GM12878 (cell line): Measurements from ENCODE around the gene TM6SF1. TPM values are rescaled to one million over a fixed set of nuclear protein-coding genes. Genes with fewer than 3 reads are reported as not detected.

Experiments used
- ATAC-seq: fragments of 200-7000 bp; cut with Tn5 transposase; 3 replicates; pipeline ENCODE4 v1.9.1; 2020; ENCODE audit warnings: mild to moderate bottlenecking, moderate library complexity
- BruUV-seq: library from RNA; stranded (reverse); fragments of 400-500 nt; replicated peaks from 2 replicates; lab custom pipeline; 2021; lab: Mats Ljungman, UMichigan
- CTCF ChIA-PET: fragments of 300-600 bp; sonication (Branson Sonifier 250); formaldehyde crosslinking; extraction: SDS; loops from one replicate; lab custom pipeline; 2021; ENCODE audit warnings: inconsistent platforms; lab: Yijun Ruan, JAX
- POLR2A ChIA-PET: fragments of 350-600 bp; formaldehyde crosslinking; extraction: SDS; loops from one replicate; lab custom pipeline; 2021; ENCODE audit warnings: inconsistent platforms; lab: Charles Lee
- RAD21 ChIA-PET: fragments of 300-600 bp; sonication (Branson Sonifier 250); formaldehyde crosslinking; loops from one replicate; lab custom pipeline; 2023; ENCODE audit warnings: antibody characterized with exemption; ENCODE audit not compliant: unreplicated experiment; lab: Charles Lee
- SMC1A ChIA-PET: fragments of 300-600 bp; sonication (Branson Sonifier 250); formaldehyde crosslinking; loops from one replicate; lab custom pipeline; 2023; ENCODE audit not compliant: unreplicated experiment, uncharacterized antibody; lab: Charles Lee
- DNase-seq: peaks from one replicate; pipeline ENCODE4 v3.0.0-alpha.2; 2011; ENCODE audit warnings: low read depth, low spot score
- FAIRE-seq: peaks from 3 replicates; lab custom pipeline; 2011; peaks lifted over from hg19 to GRCh38; lab: Jason Lieb, UNC
- H2AFZ ChIP-seq: 2 replicates; pipeline ENCODE4 v1.6.0; 2011; ENCODE audit warnings: low read depth, low read length, control low read depth; ENCODE audit not compliant: control insufficient read depth
- H3K27ac ChIP-seq: 2 replicates; pipeline ENCODE4 v1.5.1; 2011; ENCODE audit warnings: control low read depth; ENCODE audit not compliant: control insufficient read depth, insufficient read depth
- H3K27me3 ChIP-seq, 2 experiments: replicated peaks in 1 of 2; 2 replicates each; pipeline versions ENCODE4 v1.6.0 to v1.6.1; 2011; ENCODE audit warnings: low read length in 1 of 2; ENCODE audit not compliant: control insufficient read depth in 2 of 2, insufficient read depth in 2 of 2
- H3K36me3 ChIP-seq, 2 experiments: 2 replicates each; pipeline ENCODE4 v1.5.1; 2011; ENCODE audit warnings: low read length in 1 of 2; ENCODE audit not compliant: control insufficient read depth in 2 of 2, insufficient read depth in 2 of 2
- H3K4me1 ChIP-seq: 2 replicates; pipeline ENCODE4 v1.6.1; 2011; ENCODE audit warnings: mild to moderate bottlenecking, low read length, moderate library complexity, mixed read lengths; ENCODE audit not compliant: control insufficient read depth, insufficient read depth
- H3K4me2 ChIP-seq: 2 replicates; pipeline ENCODE4 v1.6.0; 2011; ENCODE audit warnings: control low read depth; ENCODE audit not compliant: control insufficient read depth, insufficient read depth
- H3K4me3 ChIP-seq: fragments of 200-600 bp; sonication (generic); 2 replicates; pipeline ENCODE4 v1.5.1; 2016
- H3K79me2 ChIP-seq: 2 replicates; pipeline ENCODE4 v1.6.0; 2011; ENCODE audit warnings: low read length; ENCODE audit not compliant: control insufficient read depth, insufficient read depth
- H3K9ac ChIP-seq: 2 replicates; pipeline ENCODE4 v1.8.0; 2011; ENCODE audit warnings: low read length, control low read depth, mixed read lengths; ENCODE audit not compliant: control insufficient read depth, insufficient read depth
- H3K9me3 ChIP-seq: replicated peaks from 3 replicates; pipeline ENCODE4 v1.5.1; 2011; ENCODE audit warnings: mild to moderate bottlenecking, low read length; ENCODE audit not compliant: control insufficient read depth, insufficient read depth
- H4K20me1 ChIP-seq: 2 replicates; pipeline ENCODE4 v1.6.0; 2011; ENCODE audit not compliant: control insufficient read depth, insufficient read depth
- ASH2L ChIP-seq: fragments of 300-600, 200-600 bp; sonication (generic); IDR thresholded peaks from 2 replicates; pipeline ENCODE4 v1.6.1; 2017; ENCODE audit warnings: low read depth, mild to moderate bottlenecking, borderline replicate concordance
- ATF3 ChIP-seq: IDR thresholded peaks from 2 replicates; pipeline ENCODE4 v1.6.1; 2011; ENCODE audit warnings: low read depth, mild to moderate bottlenecking, low read length, moderate library complexity, borderline replicate concordance; ENCODE audit errors: extremely low read depth
- CHD1 ChIP-seq: IDR thresholded peaks from 2 replicates; pipeline ENCODE4 v1.6.1; 2012; ENCODE audit warnings: low read depth, low read length, improper control_type of control experiment
- CHD2 ChIP-seq: IDR thresholded peaks from 2 replicates; pipeline ENCODE4 v1.6.1; 2011; ENCODE audit warnings: low read depth, low read length, improper control_type of control experiment, borderline replicate concordance
- E2F8 ChIP-seq: fragments of 450-650 bp; IDR thresholded peaks from 2 replicates; pipeline ENCODE4 v1.6.1; 2018; ENCODE audit warnings: mild to moderate bottlenecking, low read depth, moderate library complexity; ENCODE audit not compliant: partially characterized antibody
- EP300 ChIP-seq, 2 experiments: fragments of 150-350 bp in 1 of 2; IDR thresholded peaks; 2 replicates each; pipeline ENCODE4 v1.6.1; 2011 to 2012; ENCODE audit warnings: low read depth in 2 of 2, low read length in 2 of 2, borderline replicate concordance in 1 of 2, improper control_type of control experiment in 1 of 2, inconsistent platforms in 1 of 2; ENCODE audit not compliant: control insufficient read depth in 1 of 2
- HDAC2 ChIP-seq: fragments of 200-600 bp; sonication (generic); IDR thresholded peaks from 2 replicates; pipeline ENCODE4 v1.6.1; 2017
- HDGF ChIP-seq: fragments of 450-650 bp; IDR thresholded peaks from 2 replicates; pipeline ENCODE4 v1.6.1; 2016; ENCODE audit warnings: antibody characterized with exemption
- PML ChIP-seq: IDR thresholded peaks from 2 replicates; pipeline ENCODE4 v1.6.1; 2012; ENCODE audit warnings: low read length, inconsistent platforms
- POLR2AphosphoS5 ChIP-seq: IDR thresholded peaks from 2 replicates; pipeline ENCODE4 v1.6.1; 2011; ENCODE audit warnings: mild to moderate bottlenecking, low read length, inconsistent platforms
- RCOR1 ChIP-seq: conservative IDR thresholded peaks from 2 replicates; pipeline ENCODE4 v1.6.1; 2012; ENCODE audit warnings: low read depth, low read length, improper control_type of control experiment
- RFX5 ChIP-seq: IDR thresholded peaks from 2 replicates; pipeline ENCODE4 v1.6.1; 2011; ENCODE audit warnings: low read depth, low read length, improper control_type of control experiment
- SKIL ChIP-seq: fragments of 450-650 bp; IDR thresholded peaks from 2 replicates; pipeline ENCODE4 v1.6.1; 2017; ENCODE audit warnings: mild to moderate bottlenecking, low read depth, inconsistent platforms; ENCODE audit not compliant: poor library complexity, severe bottlenecking
- SREBF2 ChIP-seq: IDR thresholded peaks from 2 replicates; pipeline ENCODE4 v1.6.1; 2012; ENCODE audit warnings: mild to moderate bottlenecking, low read length
- ZNF24 ChIP-seq: fragments of 450-650 bp; IDR thresholded peaks from 2 replicates; pipeline ENCODE4 v1.6.1; 2017; ENCODE audit warnings: antibody characterized with exemption, mild to moderate bottlenecking
- ZNF622 ChIP-seq: fragments of 450-650 bp; IDR thresholded peaks from 2 replicates; pipeline ENCODE4 v1.6.1; 2017; ENCODE audit warnings: mild to moderate bottlenecking, inconsistent platforms
- ZNF687 ChIP-seq: fragments of 450-650 bp; IDR thresholded peaks from 2 replicates; pipeline ENCODE4 v1.6.1; 2017; ENCODE audit warnings: mild to moderate bottlenecking, moderate library complexity
- WGBS: methylation state at CpG from one replicate; pipeline ENCODE4 v1.1.6; 2016; ENCODE audit warnings: low lambda C conversion rate; ENCODE audit not compliant: insufficient replicate concordance, insufficient coverage; ENCODE audit errors: missing lambda C conversion rate; 5-methylcytosine and 5-hydroxymethylcytosine counted together
- in situ Hi-C: fragments of 300-500 bp; cut with MboI; formaldehyde crosslinking; loops from 9 replicates; pipeline ENCODE4 v1.14.3; 2018; ENCODE audit warnings: mixed read lengths
- intact Hi-C: fragments of 100-400 bp; cut with micrococcal nuclease; formaldehyde crosslinking; loops from one replicate; pipeline ENCODE4 v1.14.2; 2022; ENCODE audit not compliant: unreplicated experiment
- polyA plus RNA-seq, 11 experiments: library from polyadenylated mRNA; depleted of rRNA in 4 of 11; unstranded in 6 of 11; stranded (reverse) in 5 of 11; fragments of >200 nt; fragmentation: Nextera tagmentation in 4 of 11; fragmentation: Illumina TruSeq in 1 of 11; extraction: Ambion mirVana in 4 of 11; extraction: Trizol in 1 of 11; gene quantifications; 1 replicate in 1 of 11; 2 replicates in 10 of 11; pipeline versions ENCODE4 v1.2.1 to v1.2.3, GENCODE V29; 2011 to 2016; ENCODE audit warnings: inconsistent platforms in 2 of 11, missing spikeins in 2 of 11, low read depth in 1 of 11
- total RNA-seq, 4 experiments: library from RNA; depleted of rRNA in 3 of 4; stranded (reverse); fragments of >200 nt in 3 of 4; fragmentation: Illumina TruSeq in 1 of 4; extraction: Trizol in 1 of 4; gene quantifications; 2 replicates each; pipeline versions ENCODE4 v1.2.1 to v1.2.3, GENCODE V29; 2013 to 2021

Gene TM6SF1
- total and polyA plus RNA-seq, 10 of the 15 experiments (the other 5 are each of a cell fraction or from before 2014, with no cell fraction given) = 0.56 to 2.7 (median 1.2) TPM

GRCh38 chr15:83104141-83104540, 3.3 kb upstream of the TM6SF1 start:
- Histone ChIP-seq H3K9me3 (no peaks in the 10 kb centered on the region), H3K27me3 (no peaks in the 10 kb centered on the region), H3K4me2 (no peak overlapping the region), H3K27ac (no peak overlapping the region), H3K9ac (no peak overlapping the region), H3K79me2 (no peaks in the 10 kb centered on the region; the same call in 1 of the 2 replicates), H3K36me3 (no peaks in the 10 kb centered on the region), H2AFZ (no peak overlapping the region), H4K20me1 (no peaks in the 10 kb centered on the region), H3K4me3 (no peak overlapping the region), H3K4me1 (peaks cover 22% of the 10 kb centered on the region)
- BruUV-seq = no TSS peak
- POLR2A ChIA-PET = no interaction called here
- SMC1A ChIA-PET = no interaction called here
- CTCF ChIA-PET = no interaction called here
- FAIRE-seq = no peak
- no peak for DNase-seq
- in situ Hi-C loops (no loop called here), intact Hi-C loops (no loop called here)
- RAD21 ChIA-PET = no interaction called here
- WGBS = 59% methylated on average over 4 of the region's 4 CpGs
- no peak for ATAC-seq
- no peak for TF ChIP-seq POLR2AphosphoS5
- TF ChIP-seq HDGF = no peak
- TF ChIP-seq ZNF687 = no peak
- TF ChIP-seq ATF3 = no peak
- TF ChIP-seq CHD1 = no peak
- TF ChIP-seq HDAC2 = no peak
- no peak for TF ChIP-seq SREBF2
- no peak for TF ChIP-seq RCOR1
- no peak for TF ChIP-seq E2F8
- no peak for TF ChIP-seq ZNF24
- TF ChIP-seq PML = no peak
- TF ChIP-seq SKIL = no peak
- TF ChIP-seq CHD2 = no peak
- no peak for TF ChIP-seq EP300 (IDR thresholded peaks at IDR 0.05; ENCODE audit: borderline replicate concordance in 1 of 2, control insufficient read depth in 1 of 2, low read depth in 2 of 2, low read length in 2 of 2)
- TF ChIP-seq ASH2L = no peak
- no peak for TF ChIP-seq ZNF622
- TF ChIP-seq RFX5 = no peak
